Measurements from ENCODE around the gene CDK4.

DNA sequence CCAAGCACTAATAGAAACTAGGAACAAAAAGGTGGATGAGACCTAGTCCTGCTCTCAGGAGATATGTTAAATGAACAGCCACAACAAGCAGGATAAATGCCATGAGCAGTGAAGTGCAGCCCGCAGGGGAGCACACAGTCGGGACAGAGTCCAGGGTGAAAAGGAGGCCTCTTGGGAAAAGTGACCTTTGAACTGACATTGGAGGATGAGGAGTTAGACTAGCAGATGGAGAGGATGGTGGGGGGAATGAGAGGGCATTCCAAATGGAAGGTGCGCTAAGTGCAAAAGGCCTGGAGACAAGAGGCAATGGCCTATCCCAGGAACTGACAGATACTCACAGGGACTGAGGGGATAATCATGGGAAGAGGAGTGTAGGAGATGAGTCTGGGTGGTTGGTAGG lies 53.7 kb downstream of the CDK4 start:
- TF ChIP-seq, protein P1, sequence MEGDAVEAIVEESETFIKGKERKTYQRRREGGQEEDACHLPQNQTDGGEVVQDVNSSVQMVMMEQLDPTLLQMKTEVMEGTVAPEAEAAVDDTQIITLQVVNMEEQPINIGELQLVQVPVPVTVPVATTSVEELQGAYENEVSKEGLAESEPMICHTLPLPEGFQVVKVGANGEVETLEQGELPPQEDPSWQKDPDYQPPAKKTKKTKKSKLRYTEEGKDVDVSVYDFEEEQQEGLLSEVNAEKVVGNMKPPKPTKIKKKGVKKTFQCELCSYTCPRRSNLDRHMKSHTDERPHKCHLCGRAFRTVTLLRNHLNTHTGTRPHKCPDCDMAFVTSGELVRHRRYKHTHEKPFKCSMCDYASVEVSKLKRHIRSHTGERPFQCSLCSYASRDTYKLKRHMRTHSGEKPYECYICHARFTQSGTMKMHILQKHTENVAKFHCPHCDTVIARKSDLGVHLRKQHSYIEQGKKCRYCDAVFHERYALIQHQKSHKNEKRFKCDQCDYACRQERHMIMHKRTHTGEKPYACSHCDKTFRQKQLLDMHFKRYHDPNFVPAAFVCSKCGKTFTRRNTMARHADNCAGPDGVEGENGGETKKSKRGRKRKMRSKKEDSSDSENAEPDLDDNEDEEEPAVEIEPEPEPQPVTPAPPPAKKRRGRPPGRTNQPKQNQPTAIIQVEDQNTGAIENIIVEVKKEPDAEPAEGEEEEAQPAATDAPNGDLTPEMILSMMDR (IDR thresholded peaks at IDR 0.05; ENCODE audit: insufficient read depth, low read length), result no peak
- TF ChIP-seq POLR2AphosphoS5 (IDR thresholded peaks at IDR 0.05; ENCODE audit: low read depth) (no peak), GABPA (IDR thresholded peaks at IDR 0.05; ENCODE audit: low read depth) (no peak)

Measured in HL-60 (cell line).